ENCODE results near the gene C14orf132.
"Not testable (repeated sequence)": the region's sequence is repeated elsewhere in the genome, so short reads cannot be mapped to it uniquely, and the experiment has no call there.

The C14orf132 gene

DNA sequence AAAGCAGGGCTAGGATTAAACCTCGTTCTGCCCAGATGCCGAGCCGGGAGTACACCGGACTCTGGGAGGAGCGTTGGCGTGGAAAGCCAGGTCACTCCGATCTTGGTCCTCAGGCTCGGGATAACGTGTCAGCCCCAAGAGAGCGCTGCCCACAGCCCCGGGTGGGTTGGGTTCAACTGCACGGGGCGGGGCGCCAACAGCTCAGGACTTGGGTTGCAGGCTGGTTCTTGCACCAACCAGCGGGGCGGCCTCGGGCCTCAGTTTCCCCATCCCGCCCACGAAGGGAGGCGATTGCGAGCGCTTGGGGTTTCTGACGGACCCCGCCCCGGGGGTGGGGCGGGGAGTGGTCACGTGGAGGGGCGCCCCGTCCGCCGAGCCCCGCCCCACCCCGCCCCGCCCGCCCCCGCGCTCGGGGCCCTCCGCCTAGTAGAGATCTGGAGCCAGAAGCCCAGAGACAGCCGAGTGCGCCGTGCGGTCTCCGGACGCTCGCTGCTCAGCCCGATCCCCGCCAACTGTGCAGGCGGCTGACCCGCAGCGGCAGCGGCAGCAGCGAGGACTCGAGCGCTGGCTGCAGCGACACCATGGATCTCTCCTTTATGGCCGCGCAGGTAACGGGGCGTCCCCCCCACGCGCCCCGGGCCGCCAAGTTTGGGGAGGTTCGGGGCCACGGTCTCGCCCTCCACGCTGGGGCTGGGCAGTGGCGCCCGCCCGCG is at the start of gene C14orf132:
Gene C14orf132, plus strand, starts transcription at position 443 of the 713 bp plus-strand sequence. Its CDS starts 139 bp downstream, at position 582.
- peak; percentile 69 to 78 for DNase-seq

DNA sequence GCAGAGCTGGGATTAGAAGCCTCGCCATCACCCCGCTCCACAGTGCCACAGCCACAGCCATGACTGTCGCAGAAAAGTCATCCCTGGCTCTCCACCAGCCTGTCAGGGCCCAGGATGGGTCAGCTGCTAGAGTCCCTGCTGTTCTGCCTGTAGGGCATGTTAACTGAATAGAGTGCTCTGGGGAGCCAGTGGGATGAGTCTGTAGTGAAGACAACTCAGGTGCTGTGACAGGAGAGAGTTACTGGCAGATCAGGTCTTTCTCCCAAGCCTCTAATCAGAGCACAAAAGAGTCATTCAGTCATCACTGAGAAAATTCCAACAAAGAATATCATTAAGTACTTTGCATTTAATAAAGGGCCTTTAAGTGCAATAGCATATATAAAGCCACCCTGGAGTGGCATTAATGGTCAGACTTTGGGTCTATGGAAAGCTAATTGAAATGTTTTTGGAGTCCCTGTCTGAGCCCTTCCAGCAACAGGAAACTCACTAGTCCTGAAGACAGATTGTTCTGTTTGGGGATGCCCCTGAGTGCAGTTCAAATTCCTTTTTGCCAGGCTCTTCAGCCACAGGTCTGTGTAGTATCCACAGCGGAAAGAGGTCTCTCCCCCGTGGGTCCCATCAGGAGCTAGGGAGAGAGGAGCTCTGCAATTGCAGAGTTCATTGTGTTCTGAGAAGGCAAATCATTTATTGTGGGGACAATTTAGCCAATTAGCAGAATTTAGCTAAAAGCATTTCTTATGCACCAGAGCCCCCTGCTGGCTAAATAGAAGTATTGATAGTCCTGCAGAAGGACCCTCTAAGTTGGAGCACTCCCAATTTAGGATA is 45.2 kb upstream of the C14orf132 start:
- DNase-seq, result peak; percentile 17 to 25

DNA sequence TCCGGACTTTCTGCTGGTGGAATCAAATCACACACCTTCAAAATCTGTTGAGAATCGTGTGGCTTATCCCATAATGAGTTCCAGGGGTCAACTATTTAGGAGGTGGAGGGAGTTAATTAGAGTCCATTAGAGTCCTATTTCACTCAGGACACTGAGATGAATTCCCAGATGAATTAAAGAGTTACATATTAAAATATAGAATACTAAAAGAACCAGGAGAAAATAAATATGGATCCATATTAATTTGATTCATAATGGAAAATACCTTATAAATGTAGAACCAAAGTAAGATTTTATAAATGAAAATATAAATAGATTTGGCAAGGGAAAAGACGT is 44.6 kb upstream of the C14orf132 start:
- DNase-seq, result no peak

DNA sequence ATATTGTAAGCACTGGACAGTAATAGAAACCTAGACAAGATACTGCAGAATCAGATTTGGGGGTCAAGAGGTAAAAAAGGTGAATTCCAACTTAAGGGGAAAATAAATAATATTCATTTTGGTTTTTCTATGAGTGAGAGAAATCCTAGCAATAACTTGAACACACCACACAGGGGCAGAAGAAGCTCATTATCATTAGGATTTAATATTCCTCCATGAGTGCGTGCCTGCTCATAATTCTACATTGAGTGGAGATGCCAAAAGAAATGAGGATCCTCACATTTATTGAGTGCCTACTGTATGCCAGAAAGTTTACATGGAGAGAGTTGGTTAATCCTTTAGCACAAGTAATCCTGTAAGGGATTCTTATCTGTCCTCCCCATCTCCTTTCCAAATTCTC is 40.5 kb upstream of the C14orf132 start:
- no peak for DNase-seq

DNA sequence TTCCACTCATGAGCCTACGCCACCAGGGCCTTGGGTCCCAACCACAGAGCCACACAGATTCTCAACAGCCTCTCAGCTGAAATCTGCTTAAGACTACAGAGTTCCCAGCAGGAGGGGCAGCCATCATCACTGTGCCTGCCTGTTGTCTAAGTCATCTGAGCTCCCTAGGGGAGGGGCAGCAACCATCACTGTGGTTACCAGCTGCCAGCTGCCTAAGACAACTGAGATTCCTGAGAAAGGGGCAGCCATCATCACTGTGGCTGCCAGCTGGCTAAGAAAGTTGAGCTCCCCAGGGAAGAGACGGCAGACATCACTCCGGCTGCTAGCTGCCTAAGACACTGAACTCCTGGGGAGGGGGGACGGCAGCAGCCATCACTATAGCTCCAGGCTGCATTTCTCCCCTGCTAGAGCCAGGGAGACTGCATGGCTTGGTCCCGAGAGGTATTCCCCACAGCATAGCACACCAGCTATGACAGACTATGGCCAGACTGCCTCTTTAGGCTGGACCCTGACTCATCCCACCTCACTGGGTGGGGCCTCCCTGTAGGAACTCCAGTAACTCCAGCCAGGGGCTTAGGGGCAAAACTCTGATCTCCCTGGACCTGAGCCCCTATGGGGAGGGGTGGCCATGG is 37.2 kb upstream of the C14orf132 start:
- no peak for DNase-seq

DNA sequence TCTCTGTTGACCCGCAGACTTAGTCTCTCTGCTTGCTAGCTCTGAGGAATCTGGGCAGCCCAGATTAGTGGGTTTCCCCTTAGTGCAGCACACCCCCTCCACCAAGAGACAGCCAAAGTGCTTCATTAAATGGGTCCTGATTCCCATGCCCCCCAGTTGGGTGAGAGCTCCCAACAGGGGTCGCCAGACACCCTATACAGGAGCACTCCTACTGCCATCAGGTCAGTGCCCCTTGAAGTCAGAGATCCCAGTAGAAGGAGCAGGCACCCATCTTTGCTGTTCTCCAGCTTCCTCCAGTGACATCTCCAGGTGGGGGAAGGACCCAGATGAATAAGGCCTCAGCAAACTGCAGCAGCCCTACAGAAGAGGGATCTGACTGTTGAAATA is 36.7 kb upstream of the C14orf132 start:
- DNase-seq, result no peak

DNA sequence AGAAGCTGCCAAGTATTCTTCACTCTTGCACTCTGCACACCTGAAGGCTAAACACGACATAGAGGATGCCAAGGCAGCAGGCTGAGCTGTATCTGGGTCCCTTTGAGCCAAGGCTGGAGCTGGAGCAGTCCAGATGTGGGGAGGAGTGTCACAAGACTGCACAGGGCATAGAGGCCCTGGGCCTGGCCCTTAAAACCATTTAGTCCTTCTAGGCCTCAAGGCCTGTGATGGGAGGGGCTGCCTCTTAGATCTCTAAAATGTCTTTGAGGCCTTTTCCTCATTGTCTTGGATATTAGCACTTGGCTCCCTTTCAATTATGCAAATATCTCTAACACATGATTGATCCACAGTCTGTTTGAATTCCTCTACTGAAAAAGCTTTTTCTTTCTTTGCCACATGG is 28.0 kb upstream of the C14orf132 start:
- DNase-seq, result no peak

DNA sequence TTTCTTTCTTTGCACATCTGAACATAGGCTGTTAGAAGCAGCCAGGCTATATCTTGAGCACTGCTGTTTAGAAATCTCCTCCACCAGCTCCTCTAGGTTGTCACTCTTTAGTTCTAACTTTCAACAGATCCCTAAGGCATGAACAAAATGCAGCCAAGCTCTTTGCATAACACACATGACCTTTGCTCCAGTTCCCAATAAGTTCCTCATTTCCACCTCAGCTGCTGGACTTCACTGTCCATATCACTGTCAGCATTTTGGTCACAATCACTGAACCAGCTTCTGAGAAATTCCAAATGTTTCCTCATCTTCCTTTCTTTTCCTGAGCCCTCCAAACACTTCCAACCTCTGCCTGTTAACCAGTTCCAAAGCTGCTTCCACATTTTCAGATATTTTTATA is 27.6 kb upstream of the C14orf132 start:
- no peak for DNase-seq

DNA sequence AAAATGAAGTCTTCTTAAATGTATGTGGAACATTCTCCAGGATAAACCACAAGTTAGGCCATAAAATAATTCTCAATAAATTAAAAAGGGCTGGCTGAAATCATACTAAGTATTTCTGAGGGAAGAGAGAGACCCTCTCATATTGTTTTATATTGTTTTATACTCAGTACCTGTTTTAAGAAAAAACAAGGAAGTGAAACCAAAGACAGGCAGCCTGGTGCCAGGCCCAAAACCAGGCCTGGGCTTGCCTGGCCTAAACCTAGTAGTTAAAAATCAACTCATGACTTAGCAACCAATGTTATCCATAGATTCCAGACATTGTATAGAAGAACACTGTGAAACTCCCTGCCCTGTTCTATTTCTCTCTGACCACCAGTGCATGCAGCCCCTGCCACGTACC is 26.4 kb upstream of the C14orf132 start:
- DNase-seq, result not testable (repeated sequence)

DNA sequence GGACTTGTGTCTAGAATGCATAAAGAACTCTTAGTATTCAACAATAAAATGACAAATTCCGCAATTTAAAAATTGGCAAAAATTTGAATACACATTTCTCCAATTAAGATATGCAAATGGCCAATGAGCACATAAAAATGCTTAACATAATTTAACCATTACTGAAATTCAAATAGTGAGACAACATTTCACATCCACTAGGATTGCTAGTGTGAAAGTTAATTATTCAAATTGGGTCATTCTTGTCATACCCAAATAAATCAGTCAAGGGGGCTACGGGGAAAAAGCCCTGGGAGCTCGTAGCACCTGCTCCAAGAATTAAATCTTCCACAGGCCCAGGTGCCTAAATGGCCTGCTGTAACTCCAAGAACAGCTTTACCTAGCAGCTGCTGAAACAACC is 25.0 kb upstream of the C14orf132 start:
- no peak for DNase-seq

DNA sequence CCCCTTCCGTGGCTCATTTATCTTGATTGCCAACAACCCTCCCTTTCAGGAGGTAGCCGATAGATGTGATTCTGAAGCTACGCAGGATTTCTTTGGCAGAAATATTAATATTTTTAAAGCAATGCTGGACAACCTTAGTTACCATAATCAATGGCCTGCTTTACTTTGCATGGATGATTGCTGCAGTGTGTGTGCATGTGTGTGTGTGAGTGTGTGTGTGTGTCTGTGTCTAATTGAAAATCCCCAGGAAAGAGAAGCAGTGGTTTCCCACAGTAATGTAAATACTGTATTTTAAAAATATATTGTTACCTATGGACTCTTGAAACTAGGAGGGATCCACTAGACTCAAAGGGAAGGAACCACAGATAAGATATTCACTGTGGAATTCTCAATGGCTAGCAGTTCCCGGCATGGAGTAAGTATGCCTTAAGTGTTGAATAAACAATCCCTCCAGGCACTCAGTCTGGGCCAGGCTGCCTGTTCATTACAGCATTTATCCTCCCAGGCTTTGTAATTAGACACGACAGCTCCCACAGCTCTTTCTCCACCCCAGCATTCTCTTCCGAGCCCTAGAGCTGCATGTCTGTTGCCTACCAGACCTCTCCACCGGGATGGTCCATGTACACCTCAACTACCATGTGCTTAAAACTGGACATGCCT is 22.5 kb upstream of the C14orf132 start:
- DNase-seq, result no peak

DNA sequence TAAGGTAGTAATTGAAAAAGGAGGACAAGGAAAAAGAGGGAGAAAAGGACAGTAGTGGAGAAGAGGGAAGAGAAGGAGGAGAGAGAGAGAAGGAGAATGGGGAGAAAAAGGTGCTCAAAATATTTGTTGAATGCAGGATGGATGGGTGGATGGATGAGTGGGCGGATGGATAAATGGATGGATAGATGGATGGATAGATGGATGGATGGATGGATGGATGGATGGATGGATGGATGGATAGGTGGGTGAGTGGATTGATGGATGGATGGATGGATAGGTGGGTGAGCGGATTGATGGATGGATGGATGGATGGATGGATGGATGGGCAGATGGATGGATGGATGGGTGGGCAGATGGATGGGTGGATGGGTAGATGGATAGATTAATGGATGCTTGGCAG is 21.3 kb upstream of the C14orf132 start:
- DNase-seq, result no peak

DNA sequence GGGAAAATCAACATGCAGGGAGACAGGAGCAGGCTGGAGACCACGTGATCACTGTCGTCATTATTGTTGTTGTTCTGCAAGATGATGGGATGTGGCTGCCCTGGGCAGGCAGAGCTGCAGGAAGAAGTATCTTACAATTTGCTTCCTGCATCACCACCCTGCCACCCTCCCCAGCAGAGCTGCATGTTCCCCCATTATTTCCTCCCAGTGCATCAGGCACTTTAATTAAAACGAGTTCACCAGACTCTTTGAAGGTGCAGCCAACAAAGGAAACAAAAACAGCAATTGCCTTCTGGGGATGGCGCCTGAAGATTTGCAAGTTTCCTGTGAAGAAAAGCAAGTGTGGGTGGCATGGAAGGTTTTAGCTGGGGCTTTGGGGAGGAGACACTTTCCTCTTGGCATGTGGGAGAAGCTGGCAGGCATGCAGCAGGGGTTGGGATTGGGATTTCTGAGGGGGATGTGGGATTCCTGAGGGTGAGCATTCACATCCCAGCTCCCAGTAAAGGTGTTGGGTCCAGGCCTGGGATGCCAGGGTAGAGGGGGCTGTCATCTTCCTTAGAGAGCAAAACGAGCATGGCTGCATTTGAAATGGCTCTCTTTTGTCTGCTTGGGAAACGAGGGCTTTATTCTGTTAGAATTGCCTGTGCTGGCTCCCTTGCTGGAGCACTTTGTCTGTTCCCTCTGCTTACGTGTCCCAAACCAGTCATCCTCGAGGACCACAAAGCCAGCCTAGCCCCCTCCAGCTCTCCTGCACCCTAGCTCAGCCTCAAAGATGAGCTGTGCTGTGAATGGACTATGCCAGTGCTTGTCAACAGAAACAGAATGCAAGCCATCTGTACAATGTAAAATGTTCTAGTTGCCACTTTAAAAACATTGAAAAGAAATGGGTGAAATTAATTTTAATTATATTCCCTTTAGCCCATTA is 11.5 kb upstream of the C14orf132 start:
- DNase-seq, result no peak

DNA sequence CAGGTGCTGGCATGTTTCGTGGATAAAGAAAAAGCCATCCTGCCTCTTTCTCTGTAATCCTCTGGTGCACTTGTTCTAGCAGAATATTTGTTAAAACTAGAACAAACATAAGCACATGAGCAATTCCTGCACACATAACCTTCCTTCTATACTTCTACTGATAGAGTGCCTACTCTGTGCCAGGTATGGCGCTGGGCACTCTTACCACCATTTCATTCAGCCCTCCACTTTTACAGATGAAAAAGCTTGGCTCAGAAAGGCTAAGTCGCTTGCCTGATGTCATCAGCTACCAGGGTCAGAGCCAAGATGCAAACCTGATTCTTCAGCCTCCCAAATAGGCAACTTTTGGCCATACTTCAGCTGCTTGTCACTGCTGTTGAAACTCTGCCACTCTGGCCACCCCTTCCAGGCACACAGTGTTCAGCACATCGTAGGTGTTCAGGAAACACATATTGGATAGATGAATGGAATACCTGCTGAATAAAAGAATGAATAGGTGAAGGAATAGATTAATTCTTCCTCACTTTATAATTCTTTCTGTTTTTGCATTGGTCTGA is 10.0 kb upstream of the C14orf132 start:
- DNase-seq, result no peak

DNA sequence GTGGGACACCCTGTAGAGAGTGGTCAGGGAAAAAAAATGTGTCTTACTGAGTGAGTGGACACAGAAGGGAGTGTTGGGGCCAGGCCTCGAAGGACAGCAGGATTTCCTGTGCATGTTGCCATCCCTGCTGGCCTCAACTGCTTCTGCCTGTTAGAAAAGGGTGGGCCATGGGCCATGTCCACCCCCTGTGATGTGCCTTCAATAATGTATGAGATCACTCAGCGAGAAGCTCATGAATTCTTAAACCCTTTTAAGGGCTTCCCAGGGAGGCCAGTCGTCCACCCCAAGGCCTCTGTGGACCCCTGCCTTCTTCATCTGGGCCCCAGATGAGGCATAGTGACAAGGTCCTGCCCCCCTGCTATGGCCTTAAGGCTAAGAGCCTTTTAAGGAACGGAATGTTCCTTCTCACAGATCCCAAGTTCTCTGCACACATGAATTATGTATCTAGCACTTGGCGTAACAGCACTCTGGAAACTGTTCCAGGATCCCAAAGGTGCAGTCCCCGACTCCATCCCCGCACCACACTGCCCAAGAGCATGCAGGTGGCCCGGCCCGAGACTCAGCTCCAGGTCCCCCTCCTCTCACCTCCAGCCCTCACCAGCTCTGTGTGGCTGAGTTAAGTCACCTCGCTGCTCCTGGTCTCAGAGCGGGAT is 8.9 kb upstream of the C14orf132 start:
- DNase-seq, result no peak

DNA sequence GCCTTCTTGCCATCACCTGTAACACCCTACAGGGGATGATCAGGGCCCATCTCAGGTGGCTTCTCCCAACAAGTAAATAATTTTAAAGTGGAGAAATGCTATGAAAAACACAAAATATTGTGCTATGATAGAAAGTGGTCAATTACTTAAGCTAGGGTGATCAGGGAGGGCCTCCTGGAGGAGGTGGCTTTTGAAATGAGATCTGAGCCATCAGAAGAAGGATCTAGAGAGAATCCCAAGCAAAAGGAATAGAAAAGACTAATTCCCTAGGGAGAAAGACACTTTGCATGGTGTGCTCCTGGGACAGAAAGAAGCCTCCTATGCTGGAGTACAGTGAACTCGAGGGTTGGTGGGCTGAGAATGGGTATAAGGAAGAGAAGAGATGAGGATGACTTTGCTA is 7.5 kb upstream of the C14orf132 start:
- no peak for DNase-seq

DNA sequence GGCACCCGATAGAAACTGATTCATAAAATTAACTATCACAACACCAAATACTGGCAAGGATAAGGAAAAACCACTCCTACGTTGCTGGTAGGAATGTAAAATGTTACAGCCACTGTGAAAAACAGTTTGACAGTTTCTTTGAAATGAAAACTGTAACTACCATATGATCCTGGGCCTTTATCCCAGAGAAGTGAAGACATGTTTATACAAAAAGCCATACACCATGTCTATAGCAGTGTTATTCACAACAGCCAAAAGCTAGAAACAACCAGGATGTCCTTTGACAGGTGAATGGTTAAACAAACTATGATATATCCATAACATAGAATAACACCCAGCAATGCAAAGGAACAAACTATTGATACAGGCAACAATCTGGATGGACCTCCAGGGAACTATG is 3.7 kb upstream of the C14orf132 start:
- DNase-seq, result no peak

DNA sequence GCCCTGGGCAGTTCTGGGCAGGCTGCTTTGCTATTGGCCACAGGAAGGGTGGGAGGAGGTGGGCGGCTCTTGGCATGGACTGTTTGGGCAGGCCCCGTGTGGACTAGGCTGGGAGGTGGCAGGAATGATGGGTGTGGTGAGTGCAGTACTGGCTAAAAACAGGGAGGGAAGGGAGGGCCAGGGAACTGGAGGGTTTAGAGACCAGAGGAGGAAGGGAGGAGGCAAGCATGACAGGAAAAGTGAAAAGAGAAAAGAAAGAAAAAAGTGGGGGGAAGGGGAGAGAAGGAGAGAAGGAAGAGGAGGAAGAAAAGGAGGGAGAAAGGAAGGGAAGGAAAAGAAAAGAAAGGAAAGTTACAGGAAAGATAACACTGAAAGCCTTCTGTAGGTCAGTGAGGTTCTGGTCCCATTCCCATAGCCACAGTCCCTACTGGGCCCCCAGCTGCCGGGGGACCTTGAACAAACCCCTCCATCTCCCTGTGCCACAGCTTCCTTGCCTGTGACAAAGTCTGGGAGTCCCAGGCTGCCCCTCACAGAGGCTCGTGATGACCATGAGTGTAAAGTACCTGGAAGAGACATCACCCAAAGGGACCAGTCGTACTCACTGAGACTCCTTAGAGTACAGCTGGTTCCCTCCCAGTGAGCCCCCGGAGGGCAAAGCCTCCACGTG is 1.1 kb upstream of the C14orf132 start:
- DNase-seq, result peak in 1 of 2 experiments; percentile 25

DNA sequence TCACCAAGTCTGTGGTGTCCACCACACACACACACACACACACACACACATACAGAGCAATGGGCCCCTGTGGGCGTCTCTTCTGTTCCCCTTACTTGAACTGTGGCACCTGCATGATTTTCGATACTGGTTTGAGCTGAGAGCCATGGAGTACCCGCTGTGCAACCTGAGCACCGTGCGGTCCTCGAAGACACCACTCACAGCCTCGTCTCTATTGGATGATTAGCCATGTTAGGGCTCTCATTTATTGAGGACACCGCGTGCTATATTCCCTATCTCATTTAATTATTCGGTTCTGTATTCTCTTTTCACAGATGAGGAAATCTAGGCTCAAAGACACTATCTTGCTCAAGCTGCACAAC is 623 bp upstream of the C14orf132 start:
- DNase-seq, result peak in 1 of 2 experiments; percentile 21

DNA sequence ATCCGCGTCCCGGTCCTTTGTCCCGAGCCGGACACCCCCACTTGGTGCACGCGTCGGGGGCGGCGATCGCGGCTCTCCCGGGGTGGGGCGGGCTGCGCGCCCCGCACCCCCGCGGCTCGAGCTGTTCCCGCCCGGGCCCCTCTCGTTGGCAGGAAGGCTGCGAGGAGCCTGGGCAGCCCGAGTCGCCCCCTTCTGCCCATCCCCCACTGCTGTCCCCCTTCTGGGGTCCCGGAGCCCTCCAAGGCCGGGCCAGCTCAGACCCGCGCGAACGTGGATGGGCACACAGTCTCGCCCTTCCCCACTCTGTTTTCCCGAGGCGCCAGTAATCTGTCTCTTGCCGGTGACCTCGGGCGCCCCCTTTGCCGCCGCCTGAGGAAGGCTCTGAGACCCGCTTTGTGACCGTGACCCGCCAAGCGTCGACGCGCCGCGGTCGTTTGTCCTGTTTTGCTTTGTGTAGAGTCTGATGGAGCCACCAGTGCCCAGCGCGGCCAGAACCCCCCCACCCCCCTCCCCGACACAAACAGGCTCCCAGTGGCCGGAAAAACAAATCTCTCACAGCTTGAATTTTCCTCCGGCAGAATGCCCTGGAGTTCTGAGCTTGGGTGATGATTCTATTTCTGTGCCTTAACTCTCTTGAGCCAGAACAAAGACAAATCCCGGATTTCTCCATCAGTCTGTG is 610 bp downstream of the C14orf132 start:
- DNase-seq, result peak; percentile 50
